ENCODE measurements around the gene C1orf226. TPM values are rescaled to one million over a fixed set of nuclear protein-coding genes. Genes with fewer than 3 reads are reported as not detected.

Gene C1orf226
- total RNA-seq, 1 donor from 2014 or later: 2.7 TPM

- no peaks in the 10 kb centered on the region for H3K4me1 ChIP-seq
- no peaks in the 10 kb centered on the region for H3K36me3 ChIP-seq
- TF ChIP-seq POLR2A (IDR thresholded peaks at IDR 0.05): no peak
- no peak for TF ChIP-seq POLR2AphosphoS5 (IDR thresholded peaks at IDR 0.05; ENCODE audit: insufficient read depth in 1 of 2, low read depth in 1 of 2)
- TF ChIP-seq CTCF (IDR thresholded peaks at IDR 0.05): no peak
- H3K27me3 ChIP-seq: no peaks in the 10 kb centered on the region
- no peak for DNase-seq (ENCODE audit: extremely low spot score in 2 of 2)
- no peak overlapping the region for H3K27ac ChIP-seq
- H3K4me3 ChIP-seq: no peak overlapping the region
- H3K9me3 ChIP-seq: no peaks in the 10 kb centered on the region
- intact Hi-C loops (cut with DNase I): no loop called here
These were observed 23.1 kb downstream of the C1orf226 start for GRCh38 chr1:162404550-162405160.

DNA sequence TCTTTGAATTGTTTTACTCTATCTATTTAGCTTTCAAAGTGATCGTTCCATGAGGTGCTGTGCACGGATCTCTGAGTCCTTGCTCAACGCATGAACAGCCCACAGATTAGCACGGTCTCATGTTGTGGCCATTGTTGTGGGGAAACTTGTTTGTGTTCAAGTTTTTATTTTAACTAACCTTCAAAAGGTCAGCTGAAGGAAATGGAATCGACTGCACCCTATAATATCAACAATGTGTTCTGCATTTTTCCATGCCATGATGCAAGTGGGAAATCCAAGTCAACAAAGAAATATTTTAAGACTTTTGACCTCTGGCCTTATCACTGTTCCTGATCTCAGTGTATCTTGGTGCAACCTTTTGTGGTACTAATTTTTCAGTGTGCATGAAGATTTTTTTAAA, 24.3 kb downstream of the C1orf226 start:
- H3K4me1 ChIP-seq: no peaks in the 10 kb centered on the region
- TF ChIP-seq POLR2A (IDR thresholded peaks at IDR 0.05) (no peak), POLR2AphosphoS5 (IDR thresholded peaks at IDR 0.05; ENCODE audit: insufficient read depth in 1 of 2, low read depth in 1 of 2) (no peak), CTCF (IDR thresholded peaks at IDR 0.05) (no peak)
- intact Hi-C loops (cut with DNase I): no loop called here
- no peak for DNase-seq (ENCODE audit: extremely low spot score in 2 of 2)
- no peaks in the 10 kb centered on the region for H3K36me3 ChIP-seq
- H3K27me3 ChIP-seq: no peaks in the 10 kb centered on the region
- no peak overlapping the region for H3K27ac ChIP-seq
- no peak overlapping the region for H3K4me3 ChIP-seq
- H3K9me3 ChIP-seq: no peaks in the 10 kb centered on the region

DNA sequence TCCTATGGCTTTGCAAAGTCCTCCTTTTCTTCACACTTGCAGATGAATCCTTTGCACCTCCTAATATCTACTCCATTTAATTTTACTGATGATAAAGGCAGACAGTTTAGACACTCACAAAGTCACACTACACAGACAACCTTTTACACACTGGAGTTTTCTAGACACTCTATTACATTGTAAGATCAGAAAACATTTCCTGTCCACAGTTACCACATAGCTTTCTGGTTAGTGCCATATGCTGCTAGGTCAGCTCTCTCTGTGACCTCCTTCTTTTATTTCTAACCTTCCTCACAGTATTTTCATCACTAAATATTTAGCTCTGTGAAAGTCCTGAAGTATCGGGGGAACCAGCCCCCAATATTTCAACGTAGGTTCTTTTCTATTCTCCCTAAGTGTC, 25.3 kb downstream of the C1orf226 start:
- H3K27ac ChIP-seq: no peak overlapping the region
- DNase-seq (ENCODE audit: extremely low spot score in 2 of 2): no peak
- intact Hi-C loops (cut with DNase I): no loop called here
- no peak overlapping the region for H3K4me3 ChIP-seq
- no peaks in the 10 kb centered on the region for H3K36me3 ChIP-seq
- H3K4me1 ChIP-seq: no peaks in the 10 kb centered on the region
- TF ChIP-seq CTCF (IDR thresholded peaks at IDR 0.05) (no peak), POLR2AphosphoS5 (IDR thresholded peaks at IDR 0.05; ENCODE audit: insufficient read depth in 1 of 2, low read depth in 1 of 2) (no peak), POLR2A (IDR thresholded peaks at IDR 0.05) (no peak)
- no peaks in the 10 kb centered on the region for H3K9me3 ChIP-seq
- no peaks in the 10 kb centered on the region for H3K27me3 ChIP-seq

DNA sequence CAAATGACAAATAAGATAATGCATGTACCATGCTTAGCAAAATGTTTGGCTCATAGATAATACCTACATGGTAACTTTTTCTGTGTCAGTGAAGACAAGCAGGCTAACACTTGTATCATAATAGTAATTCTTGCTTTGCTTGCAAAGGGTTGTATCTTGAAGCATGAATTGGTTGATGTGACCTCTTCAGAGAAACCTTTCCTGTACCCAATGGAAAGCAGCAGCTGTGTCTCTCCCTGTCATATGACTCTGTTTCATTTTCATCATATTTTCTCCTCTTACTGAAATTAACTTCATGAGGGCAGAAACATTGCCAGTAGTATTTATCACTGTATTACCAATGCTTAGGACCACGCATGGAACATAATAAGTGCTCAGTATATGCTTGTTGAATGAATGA, 26.0 kb downstream of the C1orf226 start:
- H3K4me1 ChIP-seq: no peaks in the 10 kb centered on the region
- no peaks in the 10 kb centered on the region for H3K36me3 ChIP-seq
- no peaks in the 10 kb centered on the region for H3K9me3 ChIP-seq
- intact Hi-C loops (cut with DNase I): no loop called here
- H3K27me3 ChIP-seq: no peaks in the 10 kb centered on the region
- H3K4me3 ChIP-seq: no peak overlapping the region
- no peak overlapping the region for H3K27ac ChIP-seq
- TF ChIP-seq POLR2A (IDR thresholded peaks at IDR 0.05): no peak
- no peak for TF ChIP-seq POLR2AphosphoS5 (IDR thresholded peaks at IDR 0.05; ENCODE audit: insufficient read depth in 1 of 2, low read depth in 1 of 2)
- TF ChIP-seq CTCF (IDR thresholded peaks at IDR 0.05): no peak
- DNase-seq (ENCODE audit: extremely low spot score in 2 of 2): no peak

DNA sequence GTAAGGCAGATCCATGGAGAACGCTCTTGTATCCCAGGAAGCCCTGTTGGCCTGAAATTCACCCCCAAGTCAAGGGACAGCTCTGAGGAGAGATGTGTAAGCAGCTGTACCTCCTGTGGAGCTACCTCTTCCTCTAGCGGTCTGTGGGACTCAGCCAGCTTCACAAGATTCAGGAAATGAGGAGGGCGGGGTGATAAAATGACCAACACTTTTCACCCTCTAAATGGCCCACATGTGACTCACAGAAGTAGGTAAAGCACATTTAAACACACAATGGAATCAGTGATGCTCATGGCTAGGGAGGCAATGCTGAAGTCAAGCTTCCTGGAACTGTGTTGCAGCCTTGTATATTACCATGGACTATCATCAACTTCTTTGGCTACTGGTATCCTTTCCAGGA, 30.5 kb downstream of the C1orf226 start, which contains the start of gene SH2D1B:
TSS of gene SH2D1B (minus strand) at position 135 of the 400 bp plus-strand sequence. CDS start at position 15, 120 bp downstream.
- Histone ChIP-seq H3K4me3 (no peak within 1 kb of the TSS), H3K27ac (no peak within 1 kb of the TSS), H3K36me3 (no peaks in the 10 kb centered on the region), H3K4me1 (no peaks in the 10 kb centered on the region), H3K27me3 (no peaks in the 10 kb centered on the region), H3K9me3 (no peaks in the 10 kb centered on the region)
- TF ChIP-seq POLR2A (IDR thresholded peaks at IDR 0.05) (no peak), CTCF (IDR thresholded peaks at IDR 0.05) (no peak), POLR2AphosphoS5 (IDR thresholded peaks at IDR 0.05; ENCODE audit: insufficient read depth in 1 of 2, low read depth in 1 of 2) (no peak)
- intact Hi-C loops (cut with DNase I): no loop called here
- no peak for DNase-seq (ENCODE audit: extremely low spot score in 2 of 2)

Measured in vagina (tissue), 2 donors.